OCI-LY1 (cell line): Measurements from ENCODE around the gene HOXD3.

Experiments
- CTCF ChIP-seq: fragments of 200-600 bp; sonication (generic), shearing (Covaris generic); IDR thresholded peaks from 2 replicates; pipeline ENCODE4 v1.5.1; 2017; ENCODE audit warnings: mild to moderate bottlenecking, antibody characterized with exemption, low read length, moderate library complexity, mixed read lengths
- EZH2 ChIP-seq: fragments of 200-600 bp; sonication (generic), shearing (Covaris generic); IDR thresholded peaks from 2 replicates; pipeline ENCODE4 v1.8.0; 2017; ENCODE audit warnings: borderline replicate concordance, mixed run types, mild to moderate bottlenecking, antibody characterized with exemption, low read length, moderate library complexity, mixed read lengths

- no peak for TF ChIP-seq CTCF
- no peak for TF ChIP-seq EZH2
Measured at GRCh38 chr2:176117162-176117822, 39.8 kb upstream of the HOXD3 start.
